Fibroblast of skin of left biceps (primary cell): ENCODE results near the gene EGFLAM.

Experiments
- DNase-seq, 2 experiments: peaks; one replicate each; pipeline ENCODE4 v3.0.0-alpha.2; 2013; ENCODE audit warnings: low read depth in 2 of 2

Gene EGFLAM

GRCh38 chr5:38265546-38266179 lies 7.3 kb downstream of the EGFLAM start:
- peak; percentile 10 to 20 for DNase-seq

- no peak for DNase-seq
Measured at GRCh38 chr5:38267372-38267771, 9.0 kb downstream of the EGFLAM start.

GRCh38 chr5:38273626-38274025 lies 15.3 kb downstream of the EGFLAM start:
- DNase-seq, result no peak

GRCh38 chr5:38274370-38274769 lies 16.0 kb downstream of the EGFLAM start:
- no peak for DNase-seq

- DNase-seq, result no peak
Measured at GRCh38 chr5:38284384-38284783, 26.0 kb downstream of the EGFLAM start.

GRCh38 chr5:38285226-38285625 lies 26.9 kb downstream of the EGFLAM start:
- no peak for DNase-seq

- DNase-seq, result no peak
Measured at GRCh38 chr5:38286002-38286401, 27.6 kb downstream of the EGFLAM start.

GRCh38 chr5:38287124-38287523 lies 28.8 kb downstream of the EGFLAM start:
- no peak for DNase-seq

- no peak for DNase-seq
Measured at GRCh38 chr5:38289457-38289856, 31.1 kb downstream of the EGFLAM start.

- no peak for DNase-seq
Measured at GRCh38 chr5:38290028-38290653, 31.8 kb downstream of the EGFLAM start.

- no peak for DNase-seq
Measured at GRCh38 chr5:38291355-38291754, 33.0 kb downstream of the EGFLAM start.

- no peak for DNase-seq
Measured at GRCh38 chr5:38292228-38292627, 33.9 kb downstream of the EGFLAM start.

GRCh38 chr5:38295751-38296150 lies 37.4 kb downstream of the EGFLAM start:
- DNase-seq, result no peak

GRCh38 chr5:38297830-38298608 lies 39.7 kb downstream of the EGFLAM start:
- DNase-seq, result no peak

- DNase-seq, result no peak
Measured at GRCh38 chr5:38299585-38299984, 41.2 kb downstream of the EGFLAM start.

- DNase-seq, result no peak
Measured at GRCh38 chr5:38305148-38305547, 46.8 kb downstream of the EGFLAM start.

- DNase-seq, result no peak
Measured at GRCh38 chr5:38307845-38308244, 49.5 kb downstream of the EGFLAM start.

GRCh38 chr5:38316544-38317224 lies 58.3 kb downstream of the EGFLAM start:
- peak; percentile 13 to 15 for DNase-seq

- DNase-seq, result no peak
Measured at GRCh38 chr5:38317868-38318267, 59.5 kb downstream of the EGFLAM start.

- DNase-seq, result no peak
Measured at GRCh38 chr5:38319491-38319890, 61.1 kb downstream of the EGFLAM start.

GRCh38 chr5:38321978-38322377 lies 63.6 kb downstream of the EGFLAM start:
- DNase-seq, result no peak

GRCh38 chr5:38323645-38324295 lies 65.4 kb downstream of the EGFLAM start:
- peak; percentile 23 to 34 for DNase-seq
